GM18907 (cell line): ENCODE results near the gene CLEC16A.

Experiments
- ATAC-seq: cut with Tn5 transposase; IDR thresholded peaks from one replicate; pipeline ENCODE4 v1.9.1; 2021; ENCODE audit warnings: mild to moderate bottlenecking, moderate library complexity; ENCODE audit not compliant: unreplicated experiment

CLEC16A gene

GRCh38 chr16:11133344-11133943, 189.1 kb downstream of the CLEC16A start:
- no peak for ATAC-seq

GRCh38 chr16:11134722-11135463, 190.5 kb downstream of the CLEC16A start:
- no peak for ATAC-seq

GRCh38 chr16:11135464-11135973, 191.2 kb downstream of the CLEC16A start:
- ATAC-seq, result no peak

- ATAC-seq, result no peak
Observed at GRCh38 chr16:11136600-11136999, 192.2 kb downstream of the CLEC16A start.

GRCh38 chr16:11138022-11138768, 193.8 kb downstream of the CLEC16A start:
- no peak for ATAC-seq

GRCh38 chr16:11138769-11139325, 194.5 kb downstream of the CLEC16A start:
- no peak for ATAC-seq

GRCh38 chr16:11139326-11140097, 195.1 kb downstream of the CLEC16A start:
- ATAC-seq, result no peak

GRCh38 chr16:11140098-11140375, 195.7 kb downstream of the CLEC16A start:
- no peak for ATAC-seq

GRCh38 chr16:11140466-11140865, 196.1 kb downstream of the CLEC16A start:
- ATAC-seq, result no peak

- ATAC-seq, result no peak
Observed at GRCh38 chr16:11140867-11141266, 196.5 kb downstream of the CLEC16A start.

GRCh38 chr16:11141409-11142260, 197.3 kb downstream of the CLEC16A start:
- no peak for ATAC-seq

- no peak for ATAC-seq
Observed at GRCh38 chr16:11142261-11142630, 197.9 kb downstream of the CLEC16A start.

GRCh38 chr16:11142951-11143350, 198.6 kb downstream of the CLEC16A start:
- ATAC-seq, result no peak

- ATAC-seq, result no peak
Observed at GRCh38 chr16:11143372-11144035, 199.1 kb downstream of the CLEC16A start.

GRCh38 chr16:11144122-11144521, 199.8 kb downstream of the CLEC16A start:
- ATAC-seq, result no peak

GRCh38 chr16:11145173-11145818, 200.9 kb downstream of the CLEC16A start:
- ATAC-seq, result no peak

- ATAC-seq, result no peak
Observed at GRCh38 chr16:11145819-11146211, 201.5 kb downstream of the CLEC16A start.

- ATAC-seq, result no peak
Observed at GRCh38 chr16:11147033-11147753, 202.8 kb downstream of the CLEC16A start.
